Spleen (tissue), 7 donors: ENCODE results near the gene ZFYVE27.

Experiments
- CTCF ChIP-seq, 11 experiments: fragments of 200-600 bp in 7 of 11; fragments of 450-650 bp in 4 of 11; sonication (generic) in 4 of 11; IDR thresholded peaks in 8 of 11; conservative IDR thresholded peaks in 3 of 11; 1 replicate in 7 of 11; 2 replicates in 4 of 11; pipeline versions ENCODE4 v1.4.0 to v1.8.0; 2016 to 2021; ENCODE audit warnings: antibody characterized with exemption in 11 of 11, inconsistent platforms in 4 of 11, mild to moderate bottlenecking in 1 of 11
- POLR2A ChIP-seq, 3 donors: fragments of 450-650 bp; IDR thresholded peaks; one replicate each; pipeline ENCODE4 v1.5.1; 2017; ENCODE audit warnings: antibody characterized with exemption in 3 of 3, mild to moderate bottlenecking in 1 of 3
- POLR2AphosphoS5 ChIP-seq, 3 donors: sonication (generic); formaldehyde crosslinking; IDR thresholded peaks; one replicate each; pipeline ENCODE4 v1.5.1; 2017; ENCODE audit warnings: antibody characterized with exemption in 3 of 3
- donor health status: DM: no; HTN: no; CAD: no; lungs with moderate emphysema.
- donor health status: DM: no; HTN: no; CAD: no.
- donor health status: DM: no; HTN: no; CAD: no.

- TF ChIP-seq CTCF (IDR thresholded peaks at IDR 0.05 in 8 of 11, conservative IDR thresholded peaks at IDR 0.05 in 3 of 11) (no peak), POLR2A (IDR thresholded peaks at IDR 0.05) (no peak), POLR2AphosphoS5 (IDR thresholded peaks at IDR 0.05) (no peak)
These were observed 3.7 kb upstream of the ZFYVE27 start for GRCh38 chr10:97733256-97733655.
